Natural killer cell (primary cell): ENCODE measurements around the gene LAPTM5. TPM values are rescaled to one million over a fixed set of nuclear protein-coding genes. Genes with fewer than 3 reads are reported as not detected.

ENCODE experiments used
- ATAC-seq, 3 donors: fragments of 150-1000 bp in 2 of 3; fragments of 200-7000 bp in 1 of 3; cut with Tn5 transposase; 1 replicate in 1 of 3; 2 replicates in 2 of 3; pipeline ENCODE4 v1.10.0; 2021; ENCODE audit warnings: mild to moderate bottlenecking in 2 of 3, moderate library complexity in 2 of 3
- DNase-seq, 2 donors: peaks; one replicate each; pipeline versions ENCODE4 v3.0.0 to v3.0.0-alpha.2; 2013 to 2021; ENCODE audit warnings: mixed read lengths in 1 of 2
- H3K27ac ChIP-seq: one replicate; pipeline ENCODE4 v1.5.1; 2013; ENCODE audit warnings: mild to moderate bottlenecking, low read length
- H3K27me3 ChIP-seq: one replicate; pipeline ENCODE4 v1.6.1; 2013; ENCODE audit warnings: low read length; ENCODE audit not compliant: control insufficient read depth, insufficient read depth
- H3K36me3 ChIP-seq: one replicate; pipeline ENCODE4 v1.6.1; 2013; ENCODE audit warnings: low read length; ENCODE audit not compliant: control insufficient read depth, insufficient read depth
- H3K4me1 ChIP-seq: one replicate; pipeline ENCODE4 v1.6.1; 2013; ENCODE audit warnings: low read length; ENCODE audit not compliant: control insufficient read depth, insufficient read depth
- H3K4me3 ChIP-seq: one replicate; pipeline ENCODE4 v1.5.1; 2013; ENCODE audit warnings: low read length
- H3K9me3 ChIP-seq: one replicate; pipeline ENCODE4 v1.6.1; 2013; ENCODE audit warnings: low read length; ENCODE audit not compliant: control insufficient read depth, insufficient read depth
- H3K27ac Mint-ChIP-seq, 2 donors: one replicate each; pipeline ENCODE4 v1.8.0; 2022; ENCODE audit warnings: mild to moderate bottlenecking in 2 of 2, mixed read lengths in 2 of 2, moderate library complexity in 1 of 2
- H3K27me3 Mint-ChIP-seq, 2 donors: one replicate each; pipeline ENCODE4 v1.8.0; 2022; ENCODE audit warnings: low read depth in 2 of 2, mixed read lengths in 2 of 2
- H3K36me3 Mint-ChIP-seq: one replicate; pipeline ENCODE4 v1.8.0; 2022; ENCODE audit warnings: mixed read lengths
- H3K4me1 Mint-ChIP-seq, 2 donors: one replicate each; pipeline ENCODE4 v1.8.0; 2022; ENCODE audit warnings: mixed read lengths in 2 of 2
- H3K4me3 Mint-ChIP-seq: one replicate; pipeline ENCODE4 v1.8.0; 2022; ENCODE audit warnings: mild to moderate bottlenecking, moderate library complexity, mixed read lengths
- H3K9me3 Mint-ChIP-seq, 2 donors: one replicate each; pipeline ENCODE4 v1.8.0; 2022; ENCODE audit warnings: mixed read lengths in 2 of 2
- CTCF ChIP-seq: fragments of 200-600 bp; IDR thresholded peaks from one replicate; pipeline ENCODE4 v1.8.0; 2022; ENCODE audit warnings: antibody characterized with exemption
- WGBS: methylation state at CpG from one replicate; pipeline ENCODE4 v1.1.7; 2013; ENCODE audit warnings: missing lambda C conversion rate; ENCODE audit not compliant: insufficient coverage; 5-methylcytosine and 5-hydroxymethylcytosine counted together
- intact Hi-C: fragments of 100-400 bp; cut with micrococcal nuclease; formaldehyde crosslinking; loops from one replicate; pipeline ENCODE4 v1.14.2; 2022
- total RNA-seq, 4 donors: library from RNA; stranded (reverse); fragments of 120-200 nt in 1 of 4; gene quantifications; one replicate each; pipeline versions ENCODE4 v1.2.3 to v1.2.4, GENCODE V29; 2013 to 2022

The LAPTM5 gene
- total RNA-seq, 3 donors from 2014 or later (not counting 1 experiment from before 2014, with no cell fraction given), result 520 to 674 (median 533) TPM

- no peak for TF ChIP-seq CTCF
Observed at GRCh38 chr1:30778154-30778978, 20.8 kb upstream of the LAPTM5 start.

DNA sequence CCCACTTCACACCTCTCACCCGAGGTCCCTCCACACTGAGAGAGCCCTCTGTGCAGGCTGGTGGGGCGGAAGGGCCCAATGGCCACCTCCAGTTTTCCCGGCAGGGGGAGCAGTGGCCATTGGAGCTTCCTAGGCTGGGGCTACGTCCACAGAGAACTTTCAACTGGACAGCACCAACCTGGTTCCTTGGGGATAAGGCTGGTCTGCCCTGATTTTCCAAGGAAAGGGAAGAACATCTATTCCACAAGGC is 20.3 kb upstream of the LAPTM5 start:
- 85% methylated on average over 4 of the region's 4 CpGs for WGBS
- no peak for TF ChIP-seq CTCF
- intact Hi-C loops, result no loop called here
- DNase-seq (no peak), ATAC-seq (no peak)
- no peaks in the 10 kb centered on the region for H3K36me3 ChIP-seq
- no peak overlapping the region for H3K4me3 ChIP-seq
- no peaks in the 10 kb centered on the region for H3K27me3 ChIP-seq
- Mint-ChIP-seq H3K4me1 (peaks cover 15 to 22% of the 10 kb centered on the region in 2 donors), H3K4me3 (no peak overlapping the region), H3K27me3 (peaks cover 0 to 3% of the 10 kb centered on the region in 2 donors), H3K9me3 (no peaks in the 10 kb centered on the region), H3K27ac (no peak overlapping the region), H3K36me3 (no peaks in the 10 kb centered on the region)
- no peak overlapping the region for H3K27ac ChIP-seq
- H3K9me3 ChIP-seq, result no peaks in the 10 kb centered on the region
- H3K4me1 ChIP-seq, result peaks cover 16% of the 10 kb centered on the region

More at GRCh38 chr1:30778154-30778978, 20.8 kb upstream of the LAPTM5 start:
- Histone ChIP-seq H3K4me1 (peaks cover 19% of the 10 kb centered on the region), H3K9me3 (no peaks in the 10 kb centered on the region), H3K36me3 (no peaks in the 10 kb centered on the region), H3K27me3 (no peaks in the 10 kb centered on the region), H3K27ac (no peak overlapping the region), H3K4me3 (no peak overlapping the region)
- WGBS, result 80% methylated on average over 9 of the region's 11 CpGs
- no peak for ATAC-seq
- DNase-seq, result no peak
- Mint-ChIP-seq H3K27ac (no peak overlapping the region), H3K9me3 (no peaks in the 10 kb centered on the region), H3K4me3 (no peak overlapping the region), H3K36me3 (no peaks in the 10 kb centered on the region), H3K27me3 (peaks cover 0 to 3% of the 10 kb centered on the region in 2 donors), H3K4me1 (peaks cover 15 to 22% of the 10 kb centered on the region in 2 donors)
- intact Hi-C loops, result no loop called here

DNA sequence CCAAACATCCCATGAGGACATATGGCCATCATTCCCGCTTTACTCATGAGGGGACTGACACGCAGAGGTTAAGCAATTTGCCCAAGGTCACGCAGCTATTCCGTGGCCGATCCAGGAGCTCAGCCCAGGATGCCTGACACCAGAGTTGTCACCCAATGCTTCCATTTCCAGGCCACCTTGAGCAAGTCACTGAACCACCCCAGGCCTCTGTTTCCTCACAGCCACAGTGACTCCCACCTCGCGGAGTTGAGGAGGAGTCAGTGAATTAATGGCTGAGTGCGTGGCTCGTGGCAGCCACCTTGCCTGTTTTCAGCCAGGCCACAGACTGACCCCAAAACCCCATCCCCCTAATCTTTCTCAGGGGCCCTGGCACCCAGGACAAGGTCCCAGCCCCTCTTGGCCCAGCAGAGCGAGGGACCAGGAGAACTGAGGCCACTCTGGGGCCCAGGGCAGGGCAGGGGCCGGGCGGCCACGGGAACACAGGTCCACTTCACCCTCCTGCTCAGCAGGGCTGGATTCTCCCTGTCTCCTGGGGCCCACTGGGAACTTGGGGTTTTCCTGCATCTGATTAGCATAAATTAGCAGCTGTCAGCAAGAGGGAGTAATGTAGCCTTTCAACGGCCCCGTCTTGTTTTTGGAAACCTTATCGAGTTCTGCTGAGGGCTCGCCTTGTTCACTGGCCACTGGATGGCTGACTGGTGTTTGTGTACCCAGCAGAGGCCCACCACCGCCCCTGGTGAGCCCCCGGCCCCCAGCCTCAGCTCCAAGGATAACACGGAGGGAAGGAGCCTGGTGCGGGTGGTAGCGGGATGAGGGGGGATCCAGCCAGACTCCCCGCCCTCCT is 19.7 kb upstream of the LAPTM5 start:
- Mint-ChIP-seq H3K9me3 (no peaks in the 10 kb centered on the region), H3K4me1 (peaks cover 10 to 19% of the 10 kb centered on the region in 2 donors), H3K4me3 (no peak overlapping the region), H3K27me3 (peaks cover 0 to 3% of the 10 kb centered on the region in 2 donors), H3K36me3 (no peaks in the 10 kb centered on the region), H3K27ac (no peak overlapping the region)
- no peaks in the 10 kb centered on the region for H3K27me3 ChIP-seq
- 87% methylated on average over 23 of the region's 23 CpGs for WGBS
- TF ChIP-seq CTCF, result no peak
- ATAC-seq (no peak), DNase-seq (no peak)
- intact Hi-C loops, result no loop called here
- H3K36me3 ChIP-seq, result no peaks in the 10 kb centered on the region
- no peak overlapping the region for H3K4me3 ChIP-seq
- peaks cover 11% of the 10 kb centered on the region for H3K4me1 ChIP-seq
- no peak overlapping the region for H3K27ac ChIP-seq
- no peaks in the 10 kb centered on the region for H3K9me3 ChIP-seq
